Measurements from ENCODE around the gene MOGAT1.
A peak's percentile ranks its signal among the peaks of the same experiment; 100 is the strongest.

Gene MOGAT1

GRCh38 chr2:222671259-222672067 lies at the start of gene MOGAT1:
Gene MOGAT1, plus strand, starts transcription at chr2:222671658. Its CDS starts 128 bp downstream, at chr2:222671786.
- DNase-seq (ENCODE audit: low read depth): no peak

- DNase-seq (ENCODE audit: low read depth): no peak
Observed at GRCh38 chr2:222621893-222622292, 49.6 kb upstream of the MOGAT1 start.

GRCh38 chr2:222622910-222623309 lies 48.5 kb upstream of the MOGAT1 start:
- no peak for DNase-seq (ENCODE audit: low read depth)

- DNase-seq (ENCODE audit: low read depth): no peak
Observed at GRCh38 chr2:222623756-222624309, 47.6 kb upstream of the MOGAT1 start.

GRCh38 chr2:222627764-222628163 lies 43.7 kb upstream of the MOGAT1 start:
- no peak for DNase-seq (ENCODE audit: low read depth)

- DNase-seq (ENCODE audit: low read depth): no peak
Observed at GRCh38 chr2:222635295-222635694, 36.2 kb upstream of the MOGAT1 start.

GRCh38 chr2:222637067-222637466 lies 34.4 kb upstream of the MOGAT1 start:
- DNase-seq (ENCODE audit: low read depth): no peak

GRCh38 chr2:222641336-222641735 lies 30.1 kb upstream of the MOGAT1 start:
- DNase-seq (ENCODE audit: low read depth): peak; percentile 16

GRCh38 chr2:222643134-222643533 lies 28.3 kb upstream of the MOGAT1 start:
- DNase-seq (ENCODE audit: low read depth): no peak

- no peak for DNase-seq (ENCODE audit: low read depth)
Observed at GRCh38 chr2:222646008-222646407, 25.4 kb upstream of the MOGAT1 start.

GRCh38 chr2:222649801-222650200 lies 21.7 kb upstream of the MOGAT1 start:
- DNase-seq (ENCODE audit: low read depth): no peak

- DNase-seq (ENCODE audit: low read depth): peak; percentile 17
Observed at GRCh38 chr2:222651718-222652418, 19.6 kb upstream of the MOGAT1 start.

- no peak for DNase-seq (ENCODE audit: low read depth)
Observed at GRCh38 chr2:222652491-222653255, 18.8 kb upstream of the MOGAT1 start.

- no peak for DNase-seq (ENCODE audit: low read depth)
Observed at GRCh38 chr2:222653280-222653679, 18.2 kb upstream of the MOGAT1 start.

- peak; percentile 93 for DNase-seq (ENCODE audit: low read depth)
Observed at GRCh38 chr2:222655787-222656525, 15.5 kb upstream of the MOGAT1 start, which contains the start of gene FARSB. Gene FARSB, minus strand, starts transcription at chr2:222656092. Its CDS starts 19 bp downstream, at chr2:222656073.

GRCh38 chr2:222656526-222657446 lies 14.7 kb upstream of the MOGAT1 start:
- DNase-seq (ENCODE audit: low read depth): no peak

- no peak for DNase-seq (ENCODE audit: low read depth)
Observed at GRCh38 chr2:222663479-222663878, 8.0 kb upstream of the MOGAT1 start.

GRCh38 chr2:222668494-222669154 lies 2.8 kb upstream of the MOGAT1 start:
- no peak for DNase-seq (ENCODE audit: low read depth)

- DNase-seq (ENCODE audit: low read depth): no peak
Observed at GRCh38 chr2:222669353-222669752, 2.1 kb upstream of the MOGAT1 start.

Measured in iris pigment epithelial cell (primary cell).